Vagina (tissue), 2 donors: ENCODE results near the gene REXO1. TPM values are rescaled to one million over a fixed set of nuclear protein-coding genes. Genes with fewer than 3 reads are reported as not detected.

ENCODE experiments used
- DNase-seq, 2 donors: peaks; one replicate each; pipeline ENCODE4 v3.0.0-alpha.2; 2017; ENCODE audit errors: extremely low spot score in 2 of 2
- H3K27ac ChIP-seq: fragments of 200-600 bp; sonication (generic); one replicate; pipeline ENCODE4 v1.5.1; 2019
- H3K27me3 ChIP-seq: fragments of 200-600 bp; sonication (generic); one replicate; pipeline ENCODE4 v1.5.1; 2019
- H3K36me3 ChIP-seq, 2 donors: fragments of 200-600 bp; sonication (generic); one replicate each; pipeline ENCODE4 v1.5.1; 2017 to 2019
- H3K4me1 ChIP-seq: fragments of 200-600 bp; sonication (generic); one replicate; pipeline ENCODE4 v1.5.1; 2019
- H3K4me3 ChIP-seq, 2 donors: fragments of 200-600 bp; sonication (generic); 1 replicate in 1 of 2; 2 replicates in 1 of 2; pipeline ENCODE4 v1.5.1; 2016 to 2019
- H3K9me3 ChIP-seq: fragments of 200-600 bp; sonication (generic); one replicate; pipeline ENCODE4 v1.5.1; 2019
- POLR2A ChIP-seq, 2 donors: fragments of 450-650 bp; IDR thresholded peaks; one replicate each; pipeline ENCODE4 v1.6.1; 2017; ENCODE audit warnings: antibody characterized with exemption in 2 of 2, mild to moderate bottlenecking in 2 of 2, moderate library complexity in 2 of 2
- POLR2AphosphoS5 ChIP-seq, 2 donors: sonication (generic); formaldehyde crosslinking; IDR thresholded peaks; one replicate each; pipeline ENCODE4 v1.9.0; 2017; ENCODE audit warnings: antibody characterized with exemption in 2 of 2, mild to moderate bottlenecking in 2 of 2, low read depth in 1 of 2; ENCODE audit not compliant: insufficient read depth in 1 of 2
- intact Hi-C: fragments of 100-400 bp; cut with DNase I; formaldehyde crosslinking; loops from one replicate; pipeline ENCODE4 v1.15.1; 2023
- total RNA-seq: library from RNA; depleted of rRNA; stranded (reverse); fragments of >200 nt; gene quantifications from one replicate; pipeline ENCODE4 v1.2.3, GENCODE V29; 2016
- TF ChIP-seq, protein P1 (sequence below), 3 experiments: fragments of 450-650 bp in 2 of 3; fragments of 200-600 bp in 1 of 3; sonication (generic) in 1 of 3; IDR thresholded peaks; one replicate each; pipeline ENCODE4 v1.5.1; 2017 to 2019; ENCODE audit warnings: antibody characterized with exemption in 3 of 3, mild to moderate bottlenecking in 2 of 3, moderate library complexity in 2 of 3

Gene REXO1
- total RNA-seq, 1 donor from 2014 or later = 19.9 TPM

DNA sequence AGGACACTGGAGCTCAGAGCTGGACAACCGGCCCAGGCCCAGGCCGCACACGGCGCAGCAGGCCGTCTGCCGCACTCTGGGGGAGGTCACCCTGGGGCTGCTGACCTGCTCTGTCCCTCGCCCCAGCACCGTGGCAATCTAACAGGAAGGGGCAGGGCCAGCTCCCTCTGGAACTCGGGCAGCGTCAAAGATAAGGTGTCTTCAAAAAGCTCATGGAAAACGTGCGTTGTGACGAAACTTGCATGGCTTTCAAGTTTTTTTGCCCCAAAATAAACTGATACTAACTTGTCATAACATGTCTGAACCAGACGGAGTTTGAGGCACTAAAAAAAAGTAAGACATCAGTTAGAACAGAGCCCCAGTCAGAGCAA, 24.0 kb downstream of the REXO1 start:
- H3K27me3 ChIP-seq = no peaks in the 10 kb centered on the region
- H3K4me3 ChIP-seq = no peak overlapping the region
- H3K27ac ChIP-seq = no peak overlapping the region
- no peak for DNase-seq
- TF ChIP-seq, protein P1, sequence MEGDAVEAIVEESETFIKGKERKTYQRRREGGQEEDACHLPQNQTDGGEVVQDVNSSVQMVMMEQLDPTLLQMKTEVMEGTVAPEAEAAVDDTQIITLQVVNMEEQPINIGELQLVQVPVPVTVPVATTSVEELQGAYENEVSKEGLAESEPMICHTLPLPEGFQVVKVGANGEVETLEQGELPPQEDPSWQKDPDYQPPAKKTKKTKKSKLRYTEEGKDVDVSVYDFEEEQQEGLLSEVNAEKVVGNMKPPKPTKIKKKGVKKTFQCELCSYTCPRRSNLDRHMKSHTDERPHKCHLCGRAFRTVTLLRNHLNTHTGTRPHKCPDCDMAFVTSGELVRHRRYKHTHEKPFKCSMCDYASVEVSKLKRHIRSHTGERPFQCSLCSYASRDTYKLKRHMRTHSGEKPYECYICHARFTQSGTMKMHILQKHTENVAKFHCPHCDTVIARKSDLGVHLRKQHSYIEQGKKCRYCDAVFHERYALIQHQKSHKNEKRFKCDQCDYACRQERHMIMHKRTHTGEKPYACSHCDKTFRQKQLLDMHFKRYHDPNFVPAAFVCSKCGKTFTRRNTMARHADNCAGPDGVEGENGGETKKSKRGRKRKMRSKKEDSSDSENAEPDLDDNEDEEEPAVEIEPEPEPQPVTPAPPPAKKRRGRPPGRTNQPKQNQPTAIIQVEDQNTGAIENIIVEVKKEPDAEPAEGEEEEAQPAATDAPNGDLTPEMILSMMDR (IDR thresholded peaks at IDR 0.05) = no peak
- intact Hi-C loops = no loop called here
- H3K9me3 ChIP-seq = no peaks in the 10 kb centered on the region
- peaks cover 0 to 64% of the 10 kb centered on the region in 2 donors for H3K36me3 ChIP-seq
- peaks cover 9% of the 10 kb centered on the region for H3K4me1 ChIP-seq

DNA sequence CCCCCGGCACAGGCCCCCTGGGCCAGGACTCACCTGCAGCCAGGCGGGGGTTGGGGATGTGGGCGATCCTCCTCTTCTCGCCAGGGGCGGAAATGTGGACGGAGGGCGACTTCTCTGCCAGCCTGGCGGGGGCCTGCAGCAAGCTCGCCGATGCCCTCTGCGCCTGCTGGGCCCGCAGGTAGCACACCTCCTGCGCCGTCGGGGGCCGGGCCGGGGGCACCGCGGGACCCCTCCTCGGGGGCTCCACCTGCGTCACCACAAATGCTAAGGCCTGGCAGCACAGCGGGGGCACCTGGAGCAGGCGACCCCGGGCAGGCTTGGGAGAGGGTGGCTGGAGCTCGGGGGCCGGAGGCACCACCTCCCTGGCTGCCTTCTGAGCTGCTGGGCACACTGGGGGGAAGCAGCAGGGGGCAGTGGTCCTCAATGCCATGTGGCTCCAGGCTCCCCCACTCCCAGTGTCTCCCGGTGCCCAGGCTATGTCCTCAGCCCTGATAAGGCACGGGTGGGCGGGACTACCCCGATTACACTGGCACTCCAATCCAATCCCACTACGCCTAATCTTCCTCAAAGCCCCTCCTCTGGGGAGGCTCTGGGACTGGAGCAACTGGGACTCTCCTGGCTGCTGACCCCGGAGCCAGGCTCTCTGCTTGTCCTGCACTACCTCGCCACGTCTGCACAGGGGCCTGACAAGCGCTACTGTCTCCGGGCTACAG, 24.6 kb downstream of the REXO1 start:
- intact Hi-C loops = no loop called here
- Histone ChIP-seq H3K27ac (no peak overlapping the region), H3K27me3 (no peaks in the 10 kb centered on the region), H3K4me3 (no peak overlapping the region), H3K9me3 (no peaks in the 10 kb centered on the region), H3K36me3 (peaks cover 0 to 69% of the 10 kb centered on the region in 2 donors), H3K4me1 (peaks cover 9% of the 10 kb centered on the region)
- no peak for DNase-seq
- TF ChIP-seq POLR2A (IDR thresholded peaks at IDR 0.05) = no peak
- TF ChIP-seq, protein P1 (IDR thresholded peaks at IDR 0.05) = no peak
- no peak for TF ChIP-seq POLR2AphosphoS5 (IDR thresholded peaks at IDR 0.05; ENCODE audit: insufficient read depth in 1 of 2, low read depth in 1 of 2)

DNA sequence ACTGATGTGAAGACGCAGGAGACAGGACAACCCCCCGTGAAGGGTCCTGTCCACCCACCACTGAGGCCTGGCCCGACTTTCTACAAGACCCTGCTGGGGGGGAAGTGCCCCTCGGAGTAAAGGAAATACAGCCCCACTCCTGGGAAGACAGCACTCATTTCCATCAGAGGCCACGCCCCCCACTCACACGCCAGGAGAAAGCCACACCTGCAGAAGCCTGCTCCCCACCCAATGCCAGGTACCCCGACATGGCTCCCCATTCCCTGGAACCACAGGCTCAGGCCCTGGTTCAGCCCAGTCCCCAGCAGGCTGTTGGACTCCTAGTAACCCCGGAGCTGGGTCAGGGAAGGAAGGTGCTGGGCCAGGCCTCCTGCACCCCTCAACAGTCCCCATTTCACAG, 25.3 kb downstream of the REXO1 start:
- DNase-seq = no peak
- no peaks in the 10 kb centered on the region for H3K9me3 ChIP-seq
- no peaks in the 10 kb centered on the region for H3K27me3 ChIP-seq
- intact Hi-C loops = no loop called here
- H3K36me3 ChIP-seq = peaks cover 0 to 72% of the 10 kb centered on the region in 2 donors
- no peak for TF ChIP-seq POLR2AphosphoS5 (IDR thresholded peaks at IDR 0.05; ENCODE audit: insufficient read depth in 1 of 2, low read depth in 1 of 2)
- no peak for TF ChIP-seq POLR2A (IDR thresholded peaks at IDR 0.05)
- TF ChIP-seq, protein P1 (IDR thresholded peaks at IDR 0.05) = no peak
- no peak overlapping the region for H3K4me3 ChIP-seq
- H3K4me1 ChIP-seq = peaks cover 9% of the 10 kb centered on the region
- H3K27ac ChIP-seq = no peak overlapping the region

DNA sequence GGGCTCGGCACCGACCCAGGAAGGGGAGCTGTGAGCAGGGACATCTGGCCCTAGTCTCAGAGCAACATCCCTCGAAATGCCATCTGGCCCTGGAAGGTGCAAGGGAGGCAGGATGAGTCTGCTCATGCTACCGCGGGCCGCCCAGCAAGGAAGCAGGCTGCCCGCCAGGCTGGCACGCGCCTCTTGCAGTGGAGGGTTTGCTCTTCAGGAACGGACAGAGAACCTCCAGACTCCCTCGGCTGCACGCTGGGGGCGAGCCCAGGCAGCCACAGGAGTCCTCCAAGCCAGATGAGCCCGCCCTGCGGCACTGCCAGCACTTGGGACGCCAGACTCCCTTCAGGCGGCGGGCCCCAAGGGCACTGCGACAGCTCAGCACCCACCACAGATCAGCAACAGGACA, 26.1 kb downstream of the REXO1 start:
- Histone ChIP-seq H3K4me1 (peaks cover 9% of the 10 kb centered on the region), H3K4me3 (no peak overlapping the region), H3K27ac (no peak overlapping the region), H3K9me3 (no peaks in the 10 kb centered on the region), H3K27me3 (no peaks in the 10 kb centered on the region), H3K36me3 (peaks cover 0 to 72% of the 10 kb centered on the region in 2 donors)
- intact Hi-C loops = no loop called here
- TF ChIP-seq, protein P1 (IDR thresholded peaks at IDR 0.05) = no peak
- no peak for TF ChIP-seq POLR2A (IDR thresholded peaks at IDR 0.05)
- no peak for TF ChIP-seq POLR2AphosphoS5 (IDR thresholded peaks at IDR 0.05; ENCODE audit: insufficient read depth in 1 of 2, low read depth in 1 of 2)
- DNase-seq = no peak

DNA sequence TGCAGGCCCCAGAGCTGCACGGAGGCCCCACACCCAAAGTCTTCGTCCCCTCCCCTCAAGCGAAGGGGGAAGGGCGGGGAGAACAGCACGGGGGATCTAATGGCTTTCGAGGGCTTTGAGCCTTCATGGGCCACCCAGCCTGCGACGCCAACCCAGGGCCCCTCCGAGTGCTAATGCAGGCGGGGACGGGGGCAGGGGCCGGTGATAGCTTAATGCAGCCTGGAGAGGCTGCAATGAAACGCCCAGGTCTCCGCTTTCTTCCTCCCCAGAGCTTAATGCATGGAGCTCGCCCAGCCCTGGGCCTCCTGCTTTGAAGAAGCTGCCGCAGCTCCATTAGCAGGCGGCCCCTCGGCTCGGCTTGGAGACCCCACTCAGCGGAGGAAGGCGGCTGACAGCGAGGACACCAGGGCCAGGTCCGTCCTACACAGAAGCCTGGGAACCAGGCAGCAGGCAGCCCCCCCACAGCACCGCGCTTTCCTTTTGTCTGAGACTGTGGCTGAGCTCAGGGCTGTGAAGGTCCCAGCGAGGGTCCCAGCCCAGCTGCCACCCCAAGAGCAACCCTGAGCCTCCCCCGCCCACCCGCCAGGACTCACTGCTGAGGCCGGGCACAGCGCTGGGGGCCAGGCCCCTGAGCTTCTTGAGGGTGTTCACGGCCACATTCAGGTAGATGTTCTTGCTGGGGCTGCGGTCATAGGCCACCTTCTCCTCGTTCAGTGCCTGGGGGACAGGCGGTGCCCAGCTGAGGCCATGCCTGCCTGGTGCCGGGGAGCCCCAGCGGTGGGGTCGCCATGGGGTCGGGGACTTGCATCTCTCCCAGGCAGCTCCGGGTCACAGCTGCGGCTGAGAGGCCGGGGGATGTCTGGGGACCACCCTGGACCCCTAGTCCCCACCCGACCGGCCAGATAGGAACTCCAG, 28.7 kb downstream of the REXO1 start:
- Histone ChIP-seq H3K27ac (no peak overlapping the region), H3K27me3 (no peaks in the 10 kb centered on the region), H3K4me1 (no peaks in the 10 kb centered on the region), H3K36me3 (peaks cover 0 to 89% of the 10 kb centered on the region in 2 donors), H3K9me3 (no peaks in the 10 kb centered on the region), H3K4me3 (no peak overlapping the region)
- TF ChIP-seq POLR2A (IDR thresholded peaks at IDR 0.05) (no peak), POLR2AphosphoS5 (IDR thresholded peaks at IDR 0.05; ENCODE audit: insufficient read depth in 1 of 2, low read depth in 1 of 2) (no peak)
- TF ChIP-seq, protein P1 (IDR thresholded peaks at IDR 0.05) = no peak
- no peak for DNase-seq
- intact Hi-C loops = no loop called here
